IPS-18c (cell line): ENCODE results near the gene CLDND1.

Source experiments
- H3K4me3 ChIP-seq: 2 replicates; pipeline ENCODE4 v1.7.0; 2013; ENCODE audit warnings: low read depth, mild to moderate bottlenecking, low read length, moderate library complexity; ENCODE audit not compliant: insufficient read depth
- H3K9me3 ChIP-seq: one replicate; pipeline ENCODE4 v1.6.1; 2013; ENCODE audit warnings: mild to moderate bottlenecking, low read length, moderate library complexity; ENCODE audit not compliant: control insufficient read depth, insufficient read depth

Gene CLDND1

GRCh38 chr3:98553753-98554152, 31.1 kb upstream of the CLDND1 start:
- H3K9me3 ChIP-seq, result no peaks in the 10 kb centered on the region
- H3K4me3 ChIP-seq, result no peak overlapping the region

- H3K9me3 ChIP-seq, result no peaks in the 10 kb centered on the region
- no peak overlapping the region for H3K4me3 ChIP-seq
Observed at GRCh38 chr3:98553021-98553563, 30.4 kb upstream of the CLDND1 start.

GRCh38 chr3:98552232-98553020, 29.7 kb upstream of the CLDND1 start:
- no peak overlapping the region for H3K4me3 ChIP-seq

GRCh38 chr3:98551754-98552153, 29.1 kb upstream of the CLDND1 start:
- no peak overlapping the region for H3K4me3 ChIP-seq

More at GRCh38 chr3:98552232-98553020, 29.7 kb upstream of the CLDND1 start:
- H3K9me3 ChIP-seq, result no peaks in the 10 kb centered on the region

GRCh38 chr3:98551236-98551635, 28.5 kb upstream of the CLDND1 start:
- Histone ChIP-seq H3K4me3 (no peak overlapping the region), H3K9me3 (no peaks in the 10 kb centered on the region)

More at GRCh38 chr3:98551754-98552153, 29.1 kb upstream of the CLDND1 start:
- no peaks in the 10 kb centered on the region for H3K9me3 ChIP-seq

GRCh38 chr3:98550833-98551232, 28.1 kb upstream of the CLDND1 start:
- no peak overlapping the region for H3K4me3 ChIP-seq
- H3K9me3 ChIP-seq, result no peaks in the 10 kb centered on the region

- H3K9me3 ChIP-seq, result no peaks in the 10 kb centered on the region
- no peak overlapping the region for H3K4me3 ChIP-seq
Observed at GRCh38 chr3:98548544-98548943, 25.8 kb upstream of the CLDND1 start.

GRCh38 chr3:98545940-98546339, 23.2 kb upstream of the CLDND1 start:
- Histone ChIP-seq H3K4me3 (no peak overlapping the region), H3K9me3 (no peaks in the 10 kb centered on the region)

- Histone ChIP-seq H3K9me3 (no peaks in the 10 kb centered on the region), H3K4me3 (no peak overlapping the region)
Observed at GRCh38 chr3:98542623-98543022, 19.9 kb upstream of the CLDND1 start.

GRCh38 chr3:98541695-98542094, 19.0 kb upstream of the CLDND1 start:
- Histone ChIP-seq H3K4me3 (no peak overlapping the region), H3K9me3 (no peaks in the 10 kb centered on the region)

- no peaks in the 10 kb centered on the region for H3K9me3 ChIP-seq
- no peak overlapping the region for H3K4me3 ChIP-seq
Observed at GRCh38 chr3:98540346-98540745, 17.6 kb upstream of the CLDND1 start.

- Histone ChIP-seq H3K4me3 (no peak overlapping the region), H3K9me3 (no peaks in the 10 kb centered on the region)
Observed at GRCh38 chr3:98536456-98537017, 13.8 kb upstream of the CLDND1 start.

GRCh38 chr3:98534734-98535133, 12.0 kb upstream of the CLDND1 start:
- no peaks in the 10 kb centered on the region for H3K9me3 ChIP-seq
- no peak overlapping the region for H3K4me3 ChIP-seq

GRCh38 chr3:98534168-98534567, 11.5 kb upstream of the CLDND1 start:
- no peaks in the 10 kb centered on the region for H3K9me3 ChIP-seq
- H3K4me3 ChIP-seq, result no peak overlapping the region

GRCh38 chr3:98532709-98533571, 10.2 kb upstream of the CLDND1 start:
- Histone ChIP-seq H3K4me3 (no peak overlapping the region), H3K9me3 (no peaks in the 10 kb centered on the region)

- Histone ChIP-seq H3K4me3 (no peak overlapping the region), H3K9me3 (no peaks in the 10 kb centered on the region)
Observed at GRCh38 chr3:98532275-98532637, 9.6 kb upstream of the CLDND1 start.

GRCh38 chr3:98531622-98532274, 9.0 kb upstream of the CLDND1 start, which contains the start of gene GPR15:
TSS of gene GPR15 (plus strand) at chr3:98531978. CDS start at chr3:98532034, 56 bp downstream.
- Histone ChIP-seq H3K4me3 (no peak within 1 kb of the TSS), H3K9me3 (no peaks in the 10 kb centered on the region)
